Measurements from ENCODE around the gene SETD1A. TPM values are rescaled to one million over a fixed set of nuclear protein-coding genes. Genes with fewer than 3 reads are reported as not detected.
"Not testable (repeated sequence)": the region's sequence is repeated elsewhere in the genome, so short reads cannot be mapped to it uniquely, and the experiment has no call there.

SETD1A gene
- total RNA-seq, 1 donor from 2014 or later = 17.6 TPM

DNA sequence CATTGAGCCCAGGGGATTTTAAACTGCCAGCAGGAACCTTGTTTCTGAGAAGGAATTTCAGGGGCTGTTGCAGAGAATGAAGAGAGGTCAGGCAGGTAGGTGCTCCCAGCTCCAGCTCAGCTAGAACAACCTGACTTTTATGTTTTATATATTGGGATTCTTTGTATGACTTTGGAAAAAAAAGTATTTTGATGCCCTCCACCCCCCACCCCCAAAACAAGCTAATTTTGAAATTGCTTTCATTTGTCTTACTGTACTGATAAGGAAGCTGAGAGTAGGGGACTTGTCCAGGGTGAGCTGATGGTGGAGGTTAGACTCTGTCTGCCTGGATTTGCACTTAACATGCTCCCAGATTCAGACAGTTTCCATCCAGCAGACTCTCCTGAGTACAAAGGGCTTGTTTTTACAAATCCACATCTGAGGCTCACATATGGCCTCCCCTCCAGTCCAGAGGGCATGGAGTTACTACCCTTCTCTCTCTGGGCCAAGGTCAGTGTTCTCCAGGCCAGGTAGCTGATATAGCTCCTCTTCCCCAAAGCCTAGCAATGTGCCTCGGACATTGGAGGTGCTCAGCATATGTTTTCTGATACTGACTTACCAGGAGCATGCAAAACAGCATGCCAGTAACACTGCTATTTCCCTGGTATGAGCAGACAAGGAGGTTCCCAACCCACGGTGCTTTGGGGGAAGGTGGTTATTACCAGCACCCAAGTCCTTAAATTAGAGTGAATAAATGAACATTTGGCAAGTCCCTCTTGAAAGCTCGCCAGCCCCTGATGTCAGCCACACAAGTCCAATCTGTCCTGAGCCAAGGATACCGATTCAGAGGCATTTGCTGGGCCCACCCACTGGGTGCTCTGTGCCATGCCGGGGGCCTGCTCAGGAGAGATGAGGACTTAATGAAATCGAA is 41.6 kb downstream of the SETD1A start:
- no peak for DNase-seq (ENCODE audit: low spot score)

DNA sequence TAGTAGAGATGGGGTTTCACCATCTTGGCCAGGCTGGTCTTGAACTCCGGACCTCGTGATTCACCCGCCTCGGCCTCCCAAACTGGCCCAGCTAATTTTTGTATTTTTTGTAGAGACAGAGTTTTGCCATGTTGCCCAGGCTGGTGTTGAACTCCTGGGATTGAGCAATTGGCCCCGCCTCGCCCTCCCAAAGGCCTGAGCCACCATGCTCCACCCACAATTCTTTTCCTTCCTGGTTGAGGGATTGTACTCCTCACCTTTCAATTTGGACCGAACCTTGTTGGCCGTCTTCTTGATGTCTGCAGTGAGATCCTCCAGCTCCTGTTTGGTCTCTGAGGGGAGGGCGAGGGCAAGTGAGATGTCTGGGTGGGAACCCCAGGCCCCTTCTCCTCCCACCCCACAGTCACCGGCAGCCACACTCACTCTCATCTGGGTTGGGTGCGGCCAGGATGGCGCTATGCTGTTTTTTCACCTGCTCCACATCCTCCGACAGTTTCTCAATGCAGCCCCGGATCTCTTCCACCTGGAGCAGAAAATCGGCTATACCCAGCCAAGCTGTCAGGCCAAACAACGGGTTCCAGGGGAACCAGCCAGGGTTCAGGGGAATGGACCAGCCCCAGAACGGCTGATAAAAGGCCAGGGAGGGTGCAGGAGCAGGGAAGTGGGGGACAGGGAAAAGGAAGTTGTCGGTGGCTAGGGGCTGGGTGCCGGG is 43.3 kb downstream of the SETD1A start:
- no peak for DNase-seq (ENCODE audit: low spot score)

DNA sequence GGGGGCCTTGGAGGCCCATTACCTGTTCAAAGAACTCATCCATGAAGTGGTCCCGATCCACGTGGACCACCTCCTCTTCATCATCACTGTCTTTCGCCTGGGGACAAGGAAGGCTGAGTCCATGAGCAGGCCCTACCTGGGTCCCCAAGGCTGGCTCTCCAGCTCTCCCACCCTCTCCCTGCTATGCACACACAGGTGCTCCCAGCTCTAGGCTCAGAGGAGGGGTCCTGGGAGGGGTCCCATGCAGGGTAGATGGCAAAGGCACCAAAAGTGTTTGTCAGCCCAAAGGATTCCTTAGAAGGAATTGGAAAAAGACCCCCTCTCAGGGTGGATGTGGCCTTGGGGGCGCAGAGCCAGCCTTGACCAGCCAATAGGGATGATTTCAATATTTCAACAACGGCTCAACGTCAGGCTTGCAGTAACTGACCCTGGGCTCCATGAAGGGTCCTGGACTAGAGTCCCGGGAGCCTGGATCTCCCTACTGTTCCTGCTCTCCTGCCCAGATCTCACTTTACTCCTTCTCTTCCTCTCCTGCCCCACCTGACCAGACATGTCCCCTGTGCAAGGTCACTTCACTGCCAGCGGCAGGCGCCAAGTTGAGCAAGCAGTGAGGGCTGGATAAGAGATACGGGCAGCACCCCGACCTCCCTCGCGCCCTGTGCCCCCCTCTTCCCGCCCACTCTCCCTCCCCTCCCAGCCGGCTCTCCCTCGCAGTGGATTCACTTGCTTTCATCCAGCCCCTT is 44.1 kb downstream of the SETD1A start:
- DNase-seq (ENCODE audit: low spot score) = no peak

DNA sequence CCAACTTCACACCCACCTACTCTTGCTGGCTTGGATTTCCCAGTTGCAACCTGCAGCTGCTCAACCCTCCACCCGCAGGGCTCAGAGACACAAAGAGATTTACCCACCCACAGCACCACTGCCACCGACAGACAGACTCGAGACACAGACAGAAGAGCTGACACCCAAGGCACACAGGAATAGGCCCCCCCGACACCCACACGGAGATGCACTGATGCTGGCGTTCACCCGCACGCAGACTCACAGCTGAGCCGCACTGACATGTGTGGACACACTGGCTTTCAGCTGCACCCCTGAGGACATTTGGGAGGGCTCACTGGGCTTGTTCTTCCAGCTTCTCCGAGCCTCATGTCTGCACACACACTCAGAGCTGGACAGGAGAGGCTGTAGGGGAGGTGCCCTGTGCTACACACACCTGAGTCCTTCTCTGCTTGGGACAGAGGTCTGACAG is 44.7 kb downstream of the SETD1A start:
- no peak for DNase-seq (ENCODE audit: low spot score)

- no peak for DNase-seq (ENCODE audit: low spot score)
Observed at GRCh38 chr16:31002862-31003341, 45.3 kb downstream of the SETD1A start.

DNA sequence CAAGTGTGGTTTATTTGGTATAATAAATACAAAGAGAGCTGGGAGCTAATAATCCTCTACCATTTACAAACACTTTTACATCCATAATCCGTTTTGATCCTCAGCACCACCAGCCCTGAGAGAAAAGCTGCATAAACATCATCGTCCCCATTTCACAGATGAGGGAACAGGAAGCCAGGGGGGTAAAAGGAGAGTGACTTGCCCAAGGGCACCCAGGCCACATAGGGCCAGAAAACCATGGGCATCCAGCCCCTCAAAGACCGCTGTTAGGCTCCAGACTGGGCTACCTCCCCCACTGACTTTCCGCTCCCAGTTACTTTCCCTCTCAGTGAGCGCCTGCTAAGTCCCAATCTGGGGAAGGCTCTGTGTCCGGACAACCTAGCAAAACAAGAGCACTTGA is 46.2 kb downstream of the SETD1A start:
- no peak for DNase-seq (ENCODE audit: low spot score)

DNA sequence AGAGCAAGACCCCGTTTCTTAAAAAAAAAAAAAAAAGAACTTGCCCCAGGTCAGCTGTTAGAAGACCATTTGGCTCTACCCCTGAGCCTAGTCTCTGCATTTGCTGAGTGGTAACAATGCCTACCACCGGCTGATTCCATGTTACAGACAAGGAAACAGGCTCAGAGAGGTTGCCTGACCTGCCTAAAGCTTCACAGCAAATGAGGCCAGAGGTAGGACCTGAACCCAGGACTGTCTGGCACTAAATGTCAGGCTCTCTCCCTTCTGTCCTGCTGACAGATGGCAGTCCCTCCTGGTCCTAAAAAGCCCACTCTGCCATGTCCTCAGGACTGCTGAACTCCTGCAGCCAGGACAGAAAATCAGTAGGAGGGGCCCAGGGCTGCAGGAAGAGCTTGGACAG is 47.1 kb downstream of the SETD1A start:
- no peak for DNase-seq (ENCODE audit: low spot score)

- no peak for DNase-seq (ENCODE audit: low spot score)
Observed at GRCh38 chr16:31005350-31006085, 48.0 kb downstream of the SETD1A start.

GRCh38 chr16:31006086-31006385 is 48.5 kb downstream of the SETD1A start:
- no peak for DNase-seq (ENCODE audit: low spot score)

DNA sequence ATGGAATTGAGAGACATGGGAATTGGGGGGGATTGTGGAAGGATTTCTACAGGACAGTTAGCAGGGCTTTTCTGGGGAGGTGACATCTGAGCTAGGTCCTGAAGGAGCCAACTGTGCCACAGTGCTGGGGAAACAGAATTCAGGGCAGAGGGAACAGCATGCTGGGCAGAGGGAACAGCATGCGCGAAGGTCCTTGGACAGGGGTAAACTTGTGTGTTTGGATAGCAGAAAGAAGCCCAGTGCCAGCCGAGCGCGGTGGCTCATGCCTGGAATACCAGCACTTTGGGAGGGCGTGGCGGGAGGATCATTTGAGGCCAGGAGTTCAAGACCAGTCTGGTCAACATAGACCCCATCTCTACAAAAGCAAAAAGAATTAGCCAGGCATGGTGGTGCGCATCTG is 49.0 kb downstream of the SETD1A start:
- DNase-seq (ENCODE audit: low spot score) = no peak

- no peak for DNase-seq (ENCODE audit: low spot score)
Observed at GRCh38 chr16:31007684-31008083, 50.1 kb downstream of the SETD1A start.

GRCh38 chr16:31008149-31008548 is 50.6 kb downstream of the SETD1A start:
- no peak for DNase-seq (ENCODE audit: low spot score)

DNA sequence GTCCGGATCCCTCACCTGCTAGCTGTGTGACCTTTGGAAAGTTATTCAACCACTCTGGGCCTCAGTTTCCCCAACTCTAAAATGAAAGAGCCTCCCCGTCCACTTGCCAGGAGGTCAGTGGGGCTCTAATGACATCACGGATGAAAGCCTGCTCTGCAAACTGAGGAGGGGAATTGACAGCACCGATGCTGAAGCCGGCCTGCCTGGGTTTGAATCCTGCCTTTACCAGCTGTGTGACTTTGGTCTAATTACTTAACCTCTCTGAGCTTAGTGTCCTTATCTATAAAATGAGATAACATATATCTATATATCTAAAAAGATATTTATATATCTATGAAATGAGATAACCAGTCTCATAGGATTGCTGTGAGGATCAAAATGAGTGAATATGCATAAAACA is 51.0 kb downstream of the SETD1A start:
- no peak for DNase-seq (ENCODE audit: low spot score)

DNA sequence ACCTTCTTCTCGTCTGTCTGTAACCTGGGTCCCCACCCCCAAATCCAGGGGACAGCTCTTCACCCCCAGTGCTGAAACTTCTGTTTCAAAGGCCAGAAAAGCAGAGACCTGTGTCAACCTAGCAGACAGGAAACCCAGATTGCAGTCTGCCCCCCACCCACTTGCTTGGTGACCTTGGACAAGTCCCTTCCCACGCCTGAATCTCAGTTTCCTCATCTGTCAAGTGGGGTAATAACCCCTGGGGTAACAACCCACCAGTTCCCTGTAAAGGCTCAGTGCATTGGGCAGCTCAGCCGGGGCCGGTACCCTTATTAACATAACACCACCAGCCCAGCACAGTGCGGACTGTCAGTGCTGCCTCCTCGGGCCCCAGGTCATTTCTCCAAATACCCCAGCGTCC is 51.6 kb downstream of the SETD1A start:
- DNase-seq (ENCODE audit: low spot score) = no peak

GRCh38 chr16:31009894-31010584 is 52.5 kb downstream of the SETD1A start:
- DNase-seq (ENCODE audit: low spot score) = no peak

DNA sequence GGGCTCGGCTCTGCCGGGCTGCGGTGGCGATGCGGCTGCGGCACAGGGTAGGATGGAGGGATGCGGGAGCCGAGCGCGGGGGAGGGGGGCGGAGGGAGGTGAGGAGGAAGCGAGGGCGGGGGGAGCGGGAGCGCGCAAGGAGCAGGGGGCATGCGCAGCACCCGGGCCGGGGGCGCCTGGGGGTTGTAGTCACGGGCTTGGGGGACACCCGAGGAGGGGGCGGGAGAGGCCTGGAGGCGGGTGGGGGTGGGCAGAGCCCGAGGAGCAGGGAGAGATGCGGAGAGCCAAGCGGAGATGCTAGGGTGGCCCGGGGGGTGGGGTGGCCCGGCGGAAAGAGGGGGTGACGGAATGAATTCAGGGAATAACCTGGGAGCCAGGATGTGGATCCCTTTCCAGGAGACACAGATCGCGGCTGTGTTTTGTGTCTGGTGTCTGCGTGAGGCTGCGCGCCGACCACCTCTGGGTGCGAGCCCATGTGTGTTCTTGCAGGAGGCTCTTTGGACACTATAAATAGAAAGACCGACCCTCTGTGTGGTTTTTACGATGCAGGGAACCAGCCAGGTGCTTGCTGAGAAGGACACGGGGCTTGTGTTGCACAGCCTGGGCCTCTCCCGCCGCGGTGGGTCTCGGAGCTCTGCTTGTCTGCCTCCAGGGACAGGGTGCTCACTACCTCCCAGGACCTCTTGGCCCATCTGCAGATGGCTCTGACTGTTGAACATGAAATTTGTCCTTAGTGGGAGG is 53.2 kb downstream of the SETD1A start, which contains the start of gene STX1B:
Gene STX1B (minus strand): TSS at position 54 of the 741 bp plus-strand sequence. CDS start 242 bp downstream, outside the sequence.
- no peak for DNase-seq (ENCODE audit: low spot score)

- not testable (repeated sequence) for DNase-seq (ENCODE audit: low spot score)
Observed at GRCh38 chr16:31011815-31012214, 54.3 kb downstream of the SETD1A start.

GRCh38 chr16:31013292-31013691 is 55.7 kb downstream of the SETD1A start:
- DNase-seq (ENCODE audit: low spot score) = not testable (repeated sequence)

- DNase-seq (ENCODE audit: low spot score) = no peak
Observed at GRCh38 chr16:31016018-31016417, 58.5 kb downstream of the SETD1A start.

GRCh38 chr16:31017756-31018155 is 60.2 kb downstream of the SETD1A start:
- DNase-seq (ENCODE audit: low spot score) = not testable (repeated sequence)

Data from mucosa of gallbladder (tissue), 1 donor.